Uterus (tissue), 2 donors: ENCODE results near the gene TRIM17.

Source experiments
- CTCF ChIP-seq, 4 experiments: fragments of 200-600 bp in 2 of 4; fragments of 450-650 bp in 2 of 4; sonication (generic) in 2 of 4; IDR thresholded peaks; one replicate each; pipeline ENCODE4 v1.5.1; 2016 to 2019; ENCODE audit warnings: antibody characterized with exemption in 4 of 4, mild to moderate bottlenecking in 2 of 4, moderate library complexity in 1 of 4
- POLR2A ChIP-seq, 2 donors: fragments of 450-650 bp; IDR thresholded peaks; one replicate each; pipeline ENCODE4 v1.6.1; 2016; ENCODE audit warnings: antibody characterized with exemption in 2 of 2, mild to moderate bottlenecking in 1 of 2, moderate library complexity in 1 of 2

GRCh38 chr1:228376262-228376628, 40.4 kb downstream of the TRIM17 start:
- TF ChIP-seq CTCF (IDR thresholded peaks at IDR 0.05), result no peak
- TF ChIP-seq POLR2A (IDR thresholded peaks at IDR 0.05), result no peak
